HepG2 (cell line): ENCODE results near the gene SLC25A18. TPM values are rescaled to one million over a fixed set of nuclear protein-coding genes. Genes with fewer than 3 reads are reported as not detected.

ENCODE experiments used
- GATAD2A ChIP-seq: IDR thresholded peaks from 2 replicates; pipeline ENCODE4 v1.6.1; 2016
- GTF2F1 ChIP-seq: fragments of 150-350 bp; IDR thresholded peaks from 2 replicates; pipeline ENCODE4 v1.6.1; 2014; ENCODE audit warnings: low read length
- HDAC6 ChIP-seq: fragments of 200-600 bp; sonication (generic); IDR thresholded peaks from 2 replicates; pipeline ENCODE4 v1.7.0; 2017; ENCODE audit warnings: mild to moderate bottlenecking, antibody characterized with exemption, low read length, low read depth
- MBD4 ChIP-seq: IDR thresholded peaks from 2 replicates; pipeline ENCODE4 v1.6.1; 2012; ENCODE audit warnings: low read length, inconsistent platforms, borderline replicate concordance
- NCOA2 ChIP-seq: sonication (generic); formaldehyde crosslinking; IDR thresholded peaks from 2 replicates; pipeline ENCODE4 v1.8.0; 2022; ENCODE audit warnings: inconsistent platforms
- POLR2A ChIP-seq, 2 experiments: IDR thresholded peaks; 2 replicates each; pipeline ENCODE4 v1.6.1; 2011; ENCODE audit warnings: low read depth in 2 of 2, low read length in 2 of 2, mild to moderate bottlenecking in 1 of 2, moderate library complexity in 1 of 2; ENCODE audit not compliant: insufficient read depth in 1 of 2
- SIX1 ChIP-seq: sonication (generic); formaldehyde crosslinking; IDR thresholded peaks from 2 replicates; pipeline ENCODE4 v1.4.0; 2020; ENCODE audit warnings: missing genetic modification reagents, borderline replicate concordance
- SMAD9 ChIP-seq: sonication (generic); formaldehyde crosslinking; IDR thresholded peaks from 2 replicates; pipeline ENCODE4 v1.5.1; 2020; ENCODE audit warnings: mild to moderate bottlenecking, missing genetic modification reagents
- TEAD2 ChIP-seq: sonication (generic); formaldehyde crosslinking; IDR thresholded peaks from 2 replicates; pipeline ENCODE4 v1.9.0; 2021; ENCODE audit warnings: missing genetic modification reagents
- YY1 ChIP-seq: IDR thresholded peaks from 2 replicates; pipeline ENCODE4 v1.6.1; 2011; ENCODE audit warnings: low read length, low read depth, moderate library complexity, mild to moderate bottlenecking; ENCODE audit not compliant: insufficient read depth, insufficient replicate concordance
- ZBTB4 ChIP-seq: sonication (generic); formaldehyde crosslinking; IDR thresholded peaks from 2 replicates; pipeline ENCODE4 v1.4.0; 2020; ENCODE audit warnings: missing genetic modification reagents, mild to moderate bottlenecking, borderline replicate concordance
- ZFYVE20 ChIP-seq: sonication (generic); formaldehyde crosslinking; IDR thresholded peaks from 2 replicates; pipeline ENCODE4 v1.8.0; 2023; ENCODE audit warnings: low read depth, mild to moderate bottlenecking, moderate library complexity, missing genetic modification reagents, borderline replicate concordance
- polyA plus RNA-seq, 8 experiments: library from polyadenylated mRNA; depleted of rRNA in 3 of 8; stranded (reverse) in 7 of 8; unstranded in 1 of 8; fragments of >200 nt; fragmentation: Illumina TruSeq in 4 of 8; extraction: Trizol in 4 of 8; gene quantifications; 2 replicates each; pipeline versions ENCODE4 v1.2.1 to v1.2.3, GENCODE V29; 2011 to 2016; ENCODE audit warnings: low read depth in 4 of 8, missing spikeins in 1 of 8, mixed read lengths in 1 of 8; ENCODE audit not compliant: insufficient read depth in 1 of 8
- total RNA-seq, 5 experiments: library from RNA; depleted of rRNA; stranded (reverse); fragments of >200 nt; fragmentation: Illumina TruSeq; extraction: Trizol; gene quantifications; 2 replicates each; pipeline ENCODE4 v1.2.3, GENCODE V29; 2016; ENCODE audit warnings: low read depth in 1 of 5
- TF ChIP-seq, protein P1 (sequence below): IDR thresholded peaks from 2 replicates; pipeline ENCODE4 v1.6.1; 2016; ENCODE audit warnings: low read depth
- TF ChIP-seq, protein P2 (sequence below): sonication (generic); formaldehyde crosslinking; IDR thresholded peaks from 2 replicates; pipeline ENCODE4 v1.8.1; 2023; ENCODE audit warnings: missing genetic modification reagents, mild to moderate bottlenecking, borderline replicate concordance
- TF ChIP-seq, protein P3 (sequence below): sonication (generic); formaldehyde crosslinking; IDR thresholded peaks from 2 replicates; pipeline ENCODE4 v1.5.0; 2020; ENCODE audit warnings: mild to moderate bottlenecking, missing genetic modification reagents

SLC25A18 gene
- total and polyA plus RNA-seq, 2 of the 13 experiments (the other 11 are each of a cell fraction or from before 2014, with no cell fraction given), result 0.28 to 0.75 TPM

DNA sequence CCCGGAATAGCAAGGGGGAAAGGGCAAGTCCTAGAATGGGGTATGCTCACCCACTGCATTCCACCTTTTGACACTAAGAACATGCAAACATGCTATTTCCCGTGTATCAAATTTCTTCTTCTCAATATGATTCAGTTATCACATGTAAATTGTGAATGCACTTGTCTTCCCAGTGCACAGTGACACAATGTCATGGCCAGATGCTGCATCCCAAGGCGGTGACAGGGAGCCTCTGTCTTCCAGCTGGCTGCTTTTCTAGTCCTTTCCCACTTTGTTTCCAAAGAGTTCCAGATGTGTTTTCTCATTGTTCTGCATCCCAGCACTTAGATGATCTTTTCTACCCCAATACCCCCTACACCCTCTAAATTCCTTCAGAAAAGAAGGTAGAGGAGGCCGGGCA is 12.4 kb downstream of the SLC25A18 start (continued):
- TF ChIP-seq, protein P1, sequence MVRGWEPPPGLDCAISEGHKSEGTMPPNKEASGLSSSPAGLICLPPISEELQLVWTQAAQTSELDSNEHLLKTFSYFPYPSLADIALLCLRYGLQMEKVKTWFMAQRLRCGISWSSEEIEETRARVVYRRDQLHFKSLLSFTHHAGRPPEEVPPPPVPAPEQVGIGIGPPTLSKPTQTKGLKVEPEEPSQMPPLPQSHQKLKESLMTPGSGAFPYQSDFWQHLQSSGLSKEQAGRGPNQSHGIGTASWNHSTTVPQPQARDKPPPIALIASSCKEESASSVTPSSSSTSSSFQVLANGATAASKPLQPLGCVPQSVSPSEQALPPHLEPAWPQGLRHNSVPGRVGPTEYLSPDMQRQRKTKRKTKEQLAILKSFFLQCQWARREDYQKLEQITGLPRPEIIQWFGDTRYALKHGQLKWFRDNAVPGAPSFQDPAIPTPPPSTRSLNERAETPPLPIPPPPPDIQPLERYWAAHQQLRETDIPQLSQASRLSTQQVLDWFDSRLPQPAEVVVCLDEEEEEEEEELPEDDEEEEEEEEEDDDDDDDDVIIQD (CRISPR knock-in tag), result no peak
- TF ChIP-seq ZBTB4 (CRISPR knock-in tag) (no peak), NCOA2 (CRISPR knock-in tag) (no peak), HDAC6 (no peak), GATAD2A (CRISPR knock-in tag) (no peak), ZFYVE20 (no peak), YY1 (no peak), POLR2A (IDR thresholded peaks at IDR 0.05; ENCODE audit: insufficient read depth in 1 of 2, low read depth in 2 of 2, low read length in 2 of 2) (no peak), GTF2F1 (no peak), MBD4 (no peak), SMAD9 (no peak), TEAD2 (CRISPR knock-in tag) (no peak), SIX1 (CRISPR knock-in tag) (no peak)
- TF ChIP-seq, protein P2, sequence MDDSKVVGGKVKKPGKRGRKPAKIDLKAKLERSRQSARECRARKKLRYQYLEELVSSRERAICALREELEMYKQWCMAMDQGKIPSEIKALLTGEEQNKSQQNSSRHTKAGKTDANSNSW, result no peak
- TF ChIP-seq, protein P3, sequence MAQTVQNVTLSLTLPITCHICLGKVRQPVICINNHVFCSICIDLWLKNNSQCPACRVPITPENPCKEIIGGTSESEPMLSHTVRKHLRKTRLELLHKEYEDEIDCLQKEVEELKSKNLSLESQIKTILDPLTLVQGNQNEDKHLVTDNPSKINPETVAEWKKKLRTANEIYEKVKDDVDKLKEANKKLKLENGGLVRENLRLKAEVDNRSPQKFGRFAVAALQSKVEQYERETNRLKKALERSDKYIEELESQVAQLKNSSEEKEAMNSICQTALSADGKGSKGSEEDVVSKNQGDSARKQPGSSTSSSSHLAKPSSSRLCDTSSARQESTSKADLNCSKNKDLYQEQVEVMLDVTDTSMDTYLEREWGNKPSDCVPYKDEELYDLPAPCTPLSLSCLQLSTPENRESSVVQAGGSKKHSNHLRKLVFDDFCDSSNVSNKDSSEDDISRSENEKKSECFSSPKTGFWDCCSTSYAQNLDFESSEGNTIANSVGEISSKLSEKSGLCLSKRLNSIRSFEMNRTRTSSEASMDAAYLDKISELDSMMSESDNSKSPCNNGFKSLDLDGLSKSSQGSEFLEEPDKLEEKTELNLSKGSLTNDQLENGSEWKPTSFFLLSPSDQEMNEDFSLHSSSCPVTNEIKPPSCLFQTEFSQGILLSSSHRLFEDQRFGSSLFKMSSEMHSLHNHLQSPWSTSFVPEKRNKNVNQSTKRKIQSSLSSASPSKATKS (CRISPR knock-in tag), result no peak
